ENCODE measurements around the gene MRC1. TPM values are rescaled to one million over a fixed set of nuclear protein-coding genes. Genes with fewer than 3 reads are reported as not detected.

Gene MRC1
- total and polyA plus RNA-seq, 2 experiments from 2014 or later, result 0.03 to 0.22 TPM

GRCh38 chr10:17782921-17783665 lies 26.1 kb upstream of the MRC1 start:
- Histone ChIP-seq H3K4me3 (no peak overlapping the region), H3K36me3 (no peaks in the 10 kb centered on the region), H3K27ac (no peak overlapping the region), H3K9me3 (ENCODE audit: low read depth) (no peaks in the 10 kb centered on the region), H3K4me1 (ENCODE audit: low read depth) (peaks cover 8% of the 10 kb centered on the region), H3K27me3 (no peaks in the 10 kb centered on the region)
- TF ChIP-seq, protein P1, sequence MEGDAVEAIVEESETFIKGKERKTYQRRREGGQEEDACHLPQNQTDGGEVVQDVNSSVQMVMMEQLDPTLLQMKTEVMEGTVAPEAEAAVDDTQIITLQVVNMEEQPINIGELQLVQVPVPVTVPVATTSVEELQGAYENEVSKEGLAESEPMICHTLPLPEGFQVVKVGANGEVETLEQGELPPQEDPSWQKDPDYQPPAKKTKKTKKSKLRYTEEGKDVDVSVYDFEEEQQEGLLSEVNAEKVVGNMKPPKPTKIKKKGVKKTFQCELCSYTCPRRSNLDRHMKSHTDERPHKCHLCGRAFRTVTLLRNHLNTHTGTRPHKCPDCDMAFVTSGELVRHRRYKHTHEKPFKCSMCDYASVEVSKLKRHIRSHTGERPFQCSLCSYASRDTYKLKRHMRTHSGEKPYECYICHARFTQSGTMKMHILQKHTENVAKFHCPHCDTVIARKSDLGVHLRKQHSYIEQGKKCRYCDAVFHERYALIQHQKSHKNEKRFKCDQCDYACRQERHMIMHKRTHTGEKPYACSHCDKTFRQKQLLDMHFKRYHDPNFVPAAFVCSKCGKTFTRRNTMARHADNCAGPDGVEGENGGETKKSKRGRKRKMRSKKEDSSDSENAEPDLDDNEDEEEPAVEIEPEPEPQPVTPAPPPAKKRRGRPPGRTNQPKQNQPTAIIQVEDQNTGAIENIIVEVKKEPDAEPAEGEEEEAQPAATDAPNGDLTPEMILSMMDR (IDR thresholded peaks at IDR 0.05; ENCODE audit: low read depth, low read length), result no peak
- DNase-seq (ENCODE audit: low read depth in 1 of 2, low spot score in 1 of 2), result peak in 1 of 2 donors; percentile 25

DNA sequence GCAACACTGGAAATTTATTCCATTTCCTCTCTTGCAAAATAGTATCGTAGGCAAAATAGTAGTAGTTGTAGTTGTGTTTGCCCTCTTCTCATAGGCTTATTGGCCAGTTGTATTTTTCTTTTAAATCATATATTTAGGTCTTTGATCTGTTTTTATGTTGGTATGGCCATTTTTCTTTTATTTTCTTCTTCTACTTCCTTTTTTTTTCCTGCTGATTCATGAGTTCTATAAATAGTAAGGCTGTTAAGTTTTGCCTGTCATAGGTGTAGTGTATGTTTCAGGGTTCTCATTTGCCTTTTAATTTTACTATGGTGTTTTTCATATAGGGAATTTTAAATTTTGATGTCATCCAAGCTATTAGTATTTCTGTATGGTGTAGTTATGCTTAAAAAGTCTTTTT lies 25.4 kb upstream of the MRC1 start:
- Histone ChIP-seq H3K9me3 (ENCODE audit: low read depth) (no peaks in the 10 kb centered on the region), H3K4me3 (no peak overlapping the region), H3K27ac (no peak overlapping the region), H3K27me3 (no peaks in the 10 kb centered on the region), H3K36me3 (no peaks in the 10 kb centered on the region), H3K4me1 (ENCODE audit: low read depth) (peaks cover 8% of the 10 kb centered on the region)
- DNase-seq (ENCODE audit: low read depth in 1 of 2, low spot score in 1 of 2), result no peak
- TF ChIP-seq, protein P1 (IDR thresholded peaks at IDR 0.05; ENCODE audit: low read depth, low read length), result no peak

- peak in 1 of 2 donors; percentile 42 for DNase-seq (ENCODE audit: low read depth in 1 of 2, low spot score in 1 of 2)
- Histone ChIP-seq H3K9me3 (ENCODE audit: low read depth) (no peaks in the 10 kb centered on the region), H3K27ac (no peak overlapping the region), H3K4me3 (no peak overlapping the region), H3K36me3 (no peaks in the 10 kb centered on the region), H3K27me3 (no peaks in the 10 kb centered on the region), H3K4me1 (ENCODE audit: low read depth) (peaks cover 8% of the 10 kb centered on the region)
- TF ChIP-seq, protein P1 (IDR thresholded peaks at IDR 0.05; ENCODE audit: low read depth, low read length), result no peak
These were observed 24.5 kb upstream of the MRC1 start for GRCh38 chr10:17784688-17785087.

DNA sequence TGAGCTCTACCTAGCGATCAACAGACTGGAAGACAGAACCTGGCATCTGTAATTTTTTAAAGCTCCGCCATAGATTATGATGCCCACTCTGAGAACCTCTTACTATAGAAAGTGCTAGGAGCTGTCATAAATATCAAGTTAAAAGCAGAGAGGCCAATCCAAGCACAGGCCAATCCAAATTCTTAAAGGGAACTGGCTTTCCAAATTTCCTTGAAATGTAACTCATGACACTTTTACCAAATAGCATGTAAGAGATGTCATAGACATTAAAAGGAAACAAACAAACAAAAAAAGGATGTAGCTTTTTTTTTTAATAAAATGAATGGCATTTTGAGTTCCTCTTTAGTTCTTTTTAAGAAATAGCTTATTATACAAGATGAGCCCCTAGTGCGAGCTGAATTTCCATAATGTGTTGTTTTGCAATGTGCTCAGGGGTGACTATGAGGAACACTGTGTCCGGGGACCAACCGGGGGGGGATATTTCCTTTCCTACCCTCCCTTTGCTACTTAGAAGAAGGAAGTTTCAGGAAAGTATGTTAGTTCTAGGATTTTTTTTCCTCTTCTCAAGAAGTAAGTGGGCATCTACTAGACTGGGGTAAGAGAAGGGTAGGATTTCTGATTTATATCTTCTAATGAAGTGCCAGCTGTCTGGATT lies 23.7 kb upstream of the MRC1 start:
- TF ChIP-seq, protein P1 (IDR thresholded peaks at IDR 0.05; ENCODE audit: low read depth, low read length), result no peak
- no peak overlapping the region for H3K4me3 ChIP-seq
- no peaks in the 10 kb centered on the region for H3K36me3 ChIP-seq
- no peak overlapping the region for H3K27ac ChIP-seq
- no peaks in the 10 kb centered on the region for H3K9me3 ChIP-seq (ENCODE audit: low read depth)
- no peaks in the 10 kb centered on the region for H3K27me3 ChIP-seq
- peaks cover 8% of the 10 kb centered on the region for H3K4me1 ChIP-seq (ENCODE audit: low read depth)
- DNase-seq (ENCODE audit: low read depth in 1 of 2, low spot score in 1 of 2), result no peak

DNA sequence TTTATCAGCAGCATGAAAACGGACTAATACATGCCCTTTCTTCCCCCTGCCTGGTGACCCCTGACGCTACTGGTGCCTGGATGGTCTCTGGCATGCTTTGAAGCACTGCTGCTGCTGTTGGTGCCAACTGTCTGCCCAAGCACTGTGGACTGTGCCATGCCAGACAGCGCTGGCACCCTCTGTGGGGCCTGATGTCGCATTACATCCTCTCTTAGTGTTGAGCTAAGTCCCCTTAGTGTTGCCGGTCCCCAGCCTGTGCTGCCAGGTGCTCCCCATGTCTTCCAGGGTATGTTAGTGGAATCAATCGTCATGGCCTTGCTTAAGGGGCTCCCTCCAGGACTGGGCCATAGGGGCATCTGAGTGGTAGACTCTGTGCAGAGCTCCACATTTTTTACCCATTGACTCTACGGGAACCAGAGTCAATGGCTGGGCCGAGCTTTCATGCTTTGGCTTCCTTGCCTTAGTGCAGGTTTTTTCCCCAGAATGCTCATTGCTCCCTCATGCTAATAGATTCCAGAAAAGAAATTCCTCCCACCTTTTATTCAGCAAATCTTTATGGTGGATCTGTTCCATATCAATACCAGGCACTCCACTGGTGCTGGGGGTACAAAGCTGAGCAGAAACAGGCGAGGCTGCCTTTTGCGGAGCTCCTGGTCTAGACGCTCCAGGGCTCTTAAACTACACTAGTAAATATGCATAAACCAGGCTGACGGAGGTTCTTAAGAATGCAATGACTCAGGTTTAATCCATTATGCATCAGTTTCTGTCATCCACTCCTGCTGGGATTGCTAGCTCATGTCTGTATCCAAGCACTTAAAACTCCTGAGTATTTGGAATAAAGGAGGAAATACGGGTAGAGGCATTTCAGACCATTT lies 21.8 kb upstream of the MRC1 start:
- TF ChIP-seq, protein P1 (IDR thresholded peaks at IDR 0.05; ENCODE audit: low read depth, low read length), result no peak
- Histone ChIP-seq H3K36me3 (no peaks in the 10 kb centered on the region), H3K9me3 (ENCODE audit: low read depth) (no peaks in the 10 kb centered on the region), H3K4me1 (ENCODE audit: low read depth) (peaks cover 8% of the 10 kb centered on the region), H3K27ac (no peak overlapping the region), H3K4me3 (no peak overlapping the region), H3K27me3 (no peaks in the 10 kb centered on the region)
- DNase-seq (ENCODE audit: low read depth in 1 of 2, low spot score in 1 of 2), result peak in 1 of 2 donors; percentile 89

Data from cardiac muscle cell (in vitro differentiated cells and primary cell).